ENCODE results near the gene CFAP410.
"Not testable (repeated sequence)": the region's sequence is repeated elsewhere in the genome, so short reads cannot be mapped to it uniquely, and the experiment has no call there.

Gene CFAP410

DNA sequence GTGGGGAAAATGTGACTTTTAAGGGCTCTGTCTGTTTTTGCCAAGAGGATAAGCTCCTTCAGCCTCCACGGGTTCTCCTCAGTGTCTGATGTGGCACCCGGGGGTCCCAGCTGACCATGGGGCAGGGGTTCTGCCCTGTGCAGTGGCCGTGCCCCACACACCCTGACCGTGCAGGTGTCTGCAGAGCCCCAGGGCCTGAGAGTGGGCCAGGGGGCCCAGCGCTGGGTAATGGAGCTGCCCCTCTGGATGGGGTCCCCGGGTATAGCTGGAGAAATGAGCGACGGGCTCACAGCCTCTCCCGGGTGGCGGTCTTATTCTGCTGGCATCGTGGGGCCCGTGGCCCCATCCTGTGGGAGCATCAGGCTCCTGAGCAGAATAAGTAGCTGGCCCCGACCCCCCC is 42.3 kb downstream of the CFAP410 start:
- DNase-seq: no peak

DNA sequence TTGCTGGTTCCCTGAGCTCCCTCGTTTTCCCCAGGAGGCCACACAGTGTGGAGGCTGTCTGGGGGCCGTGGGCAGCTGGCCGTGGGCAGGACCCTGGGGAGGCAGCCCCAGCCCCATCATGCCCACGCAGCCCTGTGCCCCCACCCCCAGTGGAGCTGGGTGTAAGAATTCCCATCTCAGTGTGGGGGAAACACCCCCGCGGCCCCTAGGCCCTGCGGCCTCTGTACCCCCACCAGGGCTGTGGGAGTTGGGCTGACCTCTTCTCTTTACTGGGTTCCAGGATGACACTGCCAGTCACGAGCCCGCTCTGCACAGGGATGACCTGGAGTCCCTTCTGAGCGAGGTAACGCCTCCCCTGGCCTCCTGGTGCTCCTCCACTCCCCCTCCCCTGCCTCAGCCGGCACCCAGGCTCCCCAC is 43.1 kb downstream of the CFAP410 start:
- DNase-seq: no peak

GRCh38 chr21:44295646-44296045 is 43.5 kb downstream of the CFAP410 start:
- DNase-seq: no peak

DNA sequence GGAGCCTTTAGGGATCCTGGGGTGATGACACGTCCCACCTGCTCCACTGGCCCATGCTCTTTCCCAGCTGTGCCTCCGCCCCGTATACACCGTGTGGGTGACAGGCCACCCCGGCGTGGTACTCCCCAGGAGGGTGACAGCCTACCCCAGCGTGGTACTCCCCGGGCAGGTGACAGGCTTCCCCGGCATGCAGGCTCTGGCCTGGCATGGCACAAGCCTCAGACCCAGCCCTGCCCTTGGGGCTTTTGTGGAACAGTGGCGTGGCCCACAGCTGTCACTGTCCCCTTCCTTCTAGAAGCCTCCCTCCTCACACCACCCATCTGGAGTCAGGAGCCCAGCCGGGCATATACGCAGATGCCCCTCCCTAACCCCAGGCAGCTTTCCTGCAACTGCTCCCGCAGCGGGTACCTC is 44.0 kb downstream of the CFAP410 start:
- DNase-seq: no peak

DNA sequence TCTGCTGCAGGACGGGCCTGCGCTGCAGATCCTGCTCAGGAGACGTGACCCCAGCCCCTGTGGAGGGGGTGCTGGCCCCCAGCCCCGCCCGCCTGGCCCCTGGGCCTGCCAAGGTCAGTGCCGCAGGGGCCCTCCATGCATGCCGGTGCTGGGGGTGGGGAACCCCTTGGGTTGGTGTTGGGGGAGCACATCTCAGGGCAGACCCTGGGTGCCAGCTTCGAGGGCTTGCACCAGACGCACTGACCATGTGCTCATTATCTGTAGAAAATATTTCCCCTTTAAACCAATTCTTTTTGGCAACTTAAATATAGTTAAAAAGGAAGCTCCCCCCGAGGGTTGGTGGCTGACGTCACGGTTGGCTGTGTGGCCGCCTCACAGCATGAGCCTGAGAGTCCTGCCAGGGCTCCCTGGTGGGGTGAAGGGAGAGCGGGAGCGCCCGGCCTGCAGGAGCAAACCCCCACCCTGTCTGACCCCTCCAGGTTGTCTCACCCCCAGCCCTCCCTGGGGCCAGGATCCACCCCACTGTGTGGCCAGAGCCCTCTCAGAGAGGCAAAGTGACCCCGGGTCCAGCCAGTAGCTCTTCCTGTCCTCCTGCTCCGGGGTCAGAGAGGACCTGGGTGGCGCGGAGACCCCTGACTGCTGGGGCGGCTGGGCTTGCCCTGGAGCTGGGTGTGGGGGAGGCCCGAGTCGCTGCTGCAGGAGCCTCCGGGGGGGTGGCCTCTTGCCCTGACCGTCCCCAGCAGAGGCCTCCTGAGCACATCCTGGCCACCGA is 44.6 kb downstream of the CFAP410 start:
- peak; percentile 74 for DNase-seq

DNA sequence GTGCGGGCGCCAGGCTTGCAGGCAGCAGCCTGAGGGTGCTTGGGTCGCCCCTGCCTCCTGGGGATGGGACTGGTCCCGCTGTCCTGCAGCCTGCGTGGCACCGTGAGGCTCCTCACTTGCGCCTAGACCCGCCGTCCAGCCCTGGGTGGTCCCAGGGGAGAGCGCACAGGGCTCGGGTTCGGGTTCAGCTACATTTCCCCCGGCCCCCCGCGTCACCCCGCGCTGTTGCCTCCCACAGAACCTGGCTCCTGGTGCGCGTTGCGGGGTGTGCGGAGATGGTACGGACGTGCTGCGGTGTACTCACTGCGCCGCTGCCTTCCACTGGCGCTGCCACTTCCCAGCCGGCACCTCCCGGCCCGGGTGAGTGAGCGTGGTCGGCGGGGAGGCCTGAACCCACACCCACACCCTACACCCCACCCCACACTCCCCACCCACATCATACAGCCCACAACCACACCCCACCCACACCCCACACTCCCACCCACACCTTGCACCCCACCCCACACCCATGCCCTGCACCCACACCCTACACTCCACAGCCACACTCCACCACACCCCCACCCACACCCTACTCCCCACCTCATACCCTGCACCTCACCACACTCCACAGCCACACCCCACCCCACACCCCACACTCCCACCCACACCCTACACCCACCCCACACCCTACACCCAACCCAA is 45.5 kb downstream of the CFAP410 start:
- peak; percentile 18 for DNase-seq

DNA sequence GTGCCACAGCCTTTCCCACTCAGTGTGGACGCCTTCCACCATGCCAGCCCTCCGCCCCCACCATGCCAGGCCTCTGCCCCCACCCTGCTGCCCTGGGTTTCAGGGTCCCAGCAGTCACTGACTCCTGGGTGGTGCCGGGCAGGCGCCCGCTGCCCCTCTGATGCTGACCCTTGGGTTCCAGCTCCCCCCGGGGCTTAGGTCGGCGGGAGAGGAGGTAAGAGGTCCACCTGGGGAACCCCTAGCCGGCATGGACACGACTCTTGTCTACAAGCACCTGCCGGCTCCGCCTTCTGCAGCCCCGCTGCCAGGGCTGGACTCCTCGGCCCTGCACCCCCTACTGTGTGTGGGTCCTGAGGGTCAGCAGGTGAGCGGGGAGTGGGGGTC is 46.4 kb downstream of the CFAP410 start:
- DNase-seq: peak; percentile 18

DNA sequence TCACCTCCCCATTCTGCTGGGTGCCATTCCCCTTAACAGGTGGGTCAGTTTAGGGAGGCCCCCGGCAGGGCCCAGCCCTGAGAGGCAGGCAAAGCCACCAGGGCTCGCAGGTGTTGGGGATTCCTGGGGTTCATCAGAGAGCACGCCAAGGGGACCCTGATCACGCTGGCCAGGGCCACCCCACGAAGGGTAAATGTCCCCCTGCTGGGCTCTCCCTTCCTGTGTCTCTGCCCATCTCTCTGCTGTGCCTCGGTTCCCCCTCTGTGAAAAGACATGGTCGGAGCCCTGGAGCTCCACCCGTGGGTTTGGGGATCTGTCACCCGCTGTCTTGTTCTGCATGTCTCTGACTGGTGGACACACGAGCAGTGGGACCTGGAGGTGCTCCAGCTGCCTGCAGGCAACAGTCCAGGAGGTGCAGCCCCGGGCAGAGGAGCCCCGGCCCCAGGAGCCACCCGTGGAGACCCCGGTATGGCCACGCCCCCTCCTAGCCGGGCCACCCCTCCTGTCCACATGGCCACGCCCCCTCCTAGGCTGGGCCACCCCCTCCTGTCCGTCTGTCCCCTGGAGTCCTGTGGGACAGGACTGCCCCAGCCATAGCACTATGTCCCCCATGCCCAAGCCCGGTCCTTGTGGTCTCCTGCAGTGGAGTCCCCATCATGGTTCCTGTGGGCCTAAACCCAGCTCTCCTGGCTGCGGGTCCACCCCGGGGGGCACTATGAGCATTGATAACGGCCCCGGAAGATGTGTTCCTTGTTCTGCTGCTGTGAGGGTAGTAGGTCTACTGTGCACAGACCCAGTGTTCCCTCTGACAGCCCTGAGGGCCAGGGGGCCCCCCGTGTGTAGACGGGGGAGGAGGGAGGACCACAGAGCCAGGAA is 47.0 kb downstream of the CFAP410 start:
- peak; percentile 24 for DNase-seq

DNA sequence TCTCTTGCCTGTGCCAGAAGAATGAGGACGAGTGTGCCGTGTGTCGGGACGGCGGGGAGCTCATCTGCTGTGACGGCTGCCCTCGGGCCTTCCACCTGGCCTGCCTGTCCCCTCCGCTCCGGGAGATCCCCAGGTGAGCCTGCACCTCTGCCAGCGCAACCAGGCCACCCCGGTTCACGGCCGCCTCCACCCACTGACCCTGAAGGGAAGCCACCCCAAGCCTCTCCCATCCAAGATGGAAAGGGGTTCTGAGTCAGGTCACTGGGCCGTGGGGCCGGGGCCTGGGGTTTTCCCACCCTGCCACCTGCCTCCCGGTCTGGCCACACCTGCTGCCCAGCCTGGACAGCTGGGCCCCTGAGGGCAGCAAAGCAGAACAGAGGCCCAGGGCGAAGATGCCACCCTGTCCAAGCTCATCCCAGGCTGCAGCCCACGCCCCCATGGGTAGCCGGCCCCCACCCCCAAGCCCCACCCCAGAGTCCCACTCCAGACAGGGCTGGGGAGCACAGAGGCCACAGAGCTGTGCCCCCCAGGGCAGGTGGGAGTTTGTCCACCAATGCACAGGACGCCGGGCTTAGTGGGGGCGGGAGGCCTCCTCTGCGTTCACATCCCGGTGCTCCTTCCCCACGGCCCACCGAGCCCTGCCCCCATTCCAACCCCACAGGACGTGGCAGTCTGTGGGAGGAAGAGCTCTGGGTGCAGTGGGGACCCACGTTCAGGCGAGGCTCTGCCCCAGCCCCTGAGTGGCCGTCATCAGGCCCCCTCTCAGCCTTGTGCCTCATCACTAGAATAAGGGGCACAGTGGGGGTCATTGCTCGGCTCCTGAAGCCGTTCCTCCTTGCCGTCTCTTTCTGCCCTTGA is 47.9 kb downstream of the CFAP410 start:
- DNase-seq: peak; percentile 11

DNA sequence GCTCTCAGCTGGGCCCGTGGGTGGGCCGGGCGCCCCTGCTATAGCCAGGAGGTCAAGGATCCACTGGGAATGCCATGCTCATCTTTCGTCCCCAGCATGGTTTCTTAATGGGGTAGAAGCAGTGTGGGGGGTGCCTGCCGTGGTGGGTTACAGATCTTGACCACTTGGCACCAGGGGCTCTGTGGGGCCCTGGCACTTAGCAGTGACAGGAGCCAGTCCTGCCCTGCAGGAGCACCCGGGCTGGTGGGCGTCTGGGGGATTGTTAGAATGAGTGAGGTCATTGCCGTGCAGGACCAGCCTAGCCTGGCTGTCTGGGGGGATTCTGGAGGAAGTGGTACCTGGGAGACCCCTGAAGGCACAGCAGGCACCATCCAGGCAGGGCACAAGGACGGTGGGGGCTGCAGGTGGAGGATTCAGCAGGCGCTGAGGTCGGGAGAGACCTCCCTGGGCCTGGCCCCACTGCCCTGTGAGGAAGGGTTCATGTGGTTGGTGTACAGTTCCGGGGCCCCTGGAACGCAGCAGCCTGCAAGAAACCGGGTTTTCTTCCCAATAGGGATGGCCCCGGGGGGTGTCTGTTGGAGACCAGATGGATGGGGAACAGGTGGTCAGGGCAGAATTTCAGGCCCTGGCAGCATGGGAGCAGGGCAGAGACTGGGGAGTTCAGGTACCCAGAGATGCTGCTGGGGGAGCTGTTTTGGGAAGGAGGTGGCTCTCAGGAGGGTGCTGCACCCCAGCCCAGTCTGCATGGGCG is 48.7 kb downstream of the CFAP410 start:
- peak; percentile 12 for DNase-seq

DNA sequence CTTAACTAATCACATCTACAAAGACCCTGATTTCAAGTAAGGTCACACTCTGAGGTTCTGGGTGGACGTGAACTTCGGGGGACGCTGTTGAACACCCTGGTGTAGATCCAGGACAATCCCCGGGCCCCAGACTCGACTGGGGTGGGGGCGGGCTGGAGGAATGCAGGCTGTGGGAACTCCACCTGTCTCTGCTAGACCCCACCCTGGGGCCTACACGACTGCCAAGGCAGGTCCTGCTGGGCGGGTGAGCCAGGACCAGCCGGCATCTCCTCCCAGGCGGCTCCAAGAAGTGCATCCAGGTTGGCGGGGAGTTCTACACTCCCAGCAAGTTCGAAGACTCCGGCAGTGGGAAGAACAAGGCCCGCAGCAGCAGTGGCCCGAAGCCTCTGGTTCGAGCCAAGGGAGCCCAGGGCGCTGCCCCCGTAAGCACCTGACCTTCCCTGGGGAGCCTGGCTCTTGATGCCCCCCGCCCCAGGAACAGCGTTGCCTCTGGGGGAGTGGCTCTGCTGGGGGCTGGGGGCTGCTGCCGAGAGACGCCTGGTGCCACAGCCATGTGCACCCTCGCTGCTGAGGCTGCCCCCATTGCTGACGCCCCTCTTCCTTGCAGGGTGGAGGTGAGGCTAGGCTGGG is 49.7 kb downstream of the CFAP410 start:
- DNase-seq: no peak

DNA sequence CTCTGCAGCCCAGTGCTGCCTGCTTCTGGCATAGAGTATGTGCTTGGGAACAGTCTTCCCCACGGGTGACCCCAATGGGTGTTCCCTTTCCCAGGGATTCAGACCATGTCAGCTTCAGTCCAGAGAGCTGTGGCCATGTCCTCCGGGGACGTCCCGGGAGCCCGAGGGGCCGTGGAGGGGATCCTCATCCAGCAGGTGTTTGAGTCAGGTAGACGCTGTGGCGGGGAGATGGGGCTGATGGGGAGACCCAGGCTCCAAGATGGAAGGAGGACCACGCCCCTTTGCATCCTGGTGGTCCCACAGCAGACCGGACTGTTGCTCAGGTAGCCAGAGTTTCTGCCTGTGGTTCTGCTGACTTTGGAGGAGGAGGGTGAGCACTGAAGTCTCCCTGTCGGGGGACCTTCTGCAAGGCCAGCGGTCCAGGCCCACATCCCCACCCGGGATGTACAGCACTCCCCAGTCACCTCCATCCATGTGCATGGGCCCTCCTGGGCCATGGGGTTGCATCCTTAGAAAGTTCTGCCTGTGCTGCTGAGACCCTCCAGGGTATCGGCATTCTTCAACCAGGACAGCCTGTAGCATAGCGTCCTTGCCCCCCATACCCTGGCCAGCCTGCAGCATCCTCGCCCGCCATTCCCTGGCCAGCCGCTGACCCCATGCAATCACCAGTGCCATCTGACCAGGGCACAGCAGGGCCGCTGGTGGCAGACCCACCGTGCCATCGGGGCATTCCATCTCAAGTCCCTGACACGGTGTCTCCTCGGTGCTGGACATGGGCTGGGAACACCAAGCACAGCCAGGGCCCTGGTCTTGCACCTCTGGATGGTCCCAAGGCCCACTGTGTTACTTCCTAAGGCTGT is 50.7 kb downstream of the CFAP410 start:
- DNase-seq: no peak

GRCh38 chr21:44286716-44287632 is 52.2 kb downstream of the CFAP410 start:
- peak; percentile 21 for DNase-seq

DNA sequence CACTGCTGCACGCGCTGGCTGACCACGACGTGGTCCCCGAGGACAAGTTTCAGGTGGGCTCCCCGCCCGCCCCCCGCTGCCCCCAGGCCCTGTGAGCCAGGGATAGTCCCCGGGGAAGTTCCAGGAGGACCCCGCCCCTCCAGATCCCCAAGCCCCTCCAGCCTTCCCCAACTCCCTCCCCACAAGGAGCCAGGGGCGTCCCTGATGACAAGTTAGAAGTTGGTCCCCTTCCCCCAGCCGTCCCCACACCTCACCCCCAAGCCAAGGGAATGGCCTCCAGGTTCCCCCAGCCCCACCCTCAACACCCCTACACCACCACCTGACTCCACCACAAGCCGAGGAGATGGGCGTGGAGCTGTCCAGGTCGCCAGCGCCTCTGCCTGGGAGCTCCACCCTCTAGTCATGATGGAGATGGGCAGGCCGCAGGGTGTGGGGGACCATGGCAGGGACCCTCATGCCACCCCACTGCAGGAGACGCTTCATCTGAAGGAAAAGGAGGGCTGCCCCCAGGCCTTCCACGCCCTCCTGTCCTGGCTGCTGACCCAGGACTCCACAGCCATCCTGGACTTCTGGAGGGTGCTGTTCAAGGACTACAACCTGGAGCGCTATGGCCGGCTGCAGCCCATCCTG is 53.0 kb downstream of the CFAP410 start:
- peak; percentile 16 for DNase-seq

GRCh38 chr21:44285138-44285992 is 53.8 kb downstream of the CFAP410 start, which contains the start of gene AIRE:
TSS of gene AIRE (plus strand) at chr21:44285876. CDS start at chr21:44286007, 131 bp downstream.
- no peak for DNase-seq

GRCh38 chr21:44283948-44284347 is 55.2 kb downstream of the CFAP410 start:
- no peak for DNase-seq

DNA sequence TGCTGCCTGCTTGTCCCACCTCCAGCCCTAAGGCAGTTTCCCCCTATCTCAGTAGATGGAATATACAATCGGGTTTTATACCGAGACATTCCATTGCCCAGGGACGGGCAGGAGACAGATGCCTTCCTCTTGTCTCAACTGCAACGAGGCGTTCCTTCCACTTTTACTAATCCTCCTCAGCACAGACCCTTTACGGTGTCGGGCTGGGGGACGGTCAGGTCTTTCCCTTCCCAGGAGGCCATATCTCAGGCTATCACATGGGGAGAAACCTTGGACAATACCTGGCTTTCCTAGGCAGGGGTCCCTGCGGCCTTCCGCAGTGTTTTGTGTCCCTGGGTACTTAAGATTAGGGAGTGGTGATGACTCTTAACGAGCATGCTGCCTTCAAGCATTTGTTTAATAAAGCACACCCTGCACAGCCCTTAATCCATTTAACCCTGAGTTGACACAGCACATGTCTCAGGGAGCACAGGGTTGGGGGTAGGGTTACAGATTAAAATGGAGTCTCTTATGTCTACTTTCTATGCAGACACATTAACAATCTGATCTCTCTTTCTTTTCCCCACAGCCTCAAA is 55.9 kb downstream of the CFAP410 start:
- DNase-seq: not testable (repeated sequence)
